NCI-H345 (cell line): ENCODE measurements around the gene ADPRS.

Experiments used
- DNase-seq: peaks from one replicate; lab custom pipeline; 2025; lab: John Stamatoyannopoulos, UW

Gene ADPRS, protein sequence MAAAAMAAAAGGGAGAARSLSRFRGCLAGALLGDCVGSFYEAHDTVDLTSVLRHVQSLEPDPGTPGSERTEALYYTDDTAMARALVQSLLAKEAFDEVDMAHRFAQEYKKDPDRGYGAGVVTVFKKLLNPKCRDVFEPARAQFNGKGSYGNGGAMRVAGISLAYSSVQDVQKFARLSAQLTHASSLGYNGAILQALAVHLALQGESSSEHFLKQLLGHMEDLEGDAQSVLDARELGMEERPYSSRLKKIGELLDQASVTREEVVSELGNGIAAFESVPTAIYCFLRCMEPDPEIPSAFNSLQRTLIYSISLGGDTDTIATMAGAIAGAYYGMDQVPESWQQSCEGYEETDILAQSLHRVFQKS

DNA sequence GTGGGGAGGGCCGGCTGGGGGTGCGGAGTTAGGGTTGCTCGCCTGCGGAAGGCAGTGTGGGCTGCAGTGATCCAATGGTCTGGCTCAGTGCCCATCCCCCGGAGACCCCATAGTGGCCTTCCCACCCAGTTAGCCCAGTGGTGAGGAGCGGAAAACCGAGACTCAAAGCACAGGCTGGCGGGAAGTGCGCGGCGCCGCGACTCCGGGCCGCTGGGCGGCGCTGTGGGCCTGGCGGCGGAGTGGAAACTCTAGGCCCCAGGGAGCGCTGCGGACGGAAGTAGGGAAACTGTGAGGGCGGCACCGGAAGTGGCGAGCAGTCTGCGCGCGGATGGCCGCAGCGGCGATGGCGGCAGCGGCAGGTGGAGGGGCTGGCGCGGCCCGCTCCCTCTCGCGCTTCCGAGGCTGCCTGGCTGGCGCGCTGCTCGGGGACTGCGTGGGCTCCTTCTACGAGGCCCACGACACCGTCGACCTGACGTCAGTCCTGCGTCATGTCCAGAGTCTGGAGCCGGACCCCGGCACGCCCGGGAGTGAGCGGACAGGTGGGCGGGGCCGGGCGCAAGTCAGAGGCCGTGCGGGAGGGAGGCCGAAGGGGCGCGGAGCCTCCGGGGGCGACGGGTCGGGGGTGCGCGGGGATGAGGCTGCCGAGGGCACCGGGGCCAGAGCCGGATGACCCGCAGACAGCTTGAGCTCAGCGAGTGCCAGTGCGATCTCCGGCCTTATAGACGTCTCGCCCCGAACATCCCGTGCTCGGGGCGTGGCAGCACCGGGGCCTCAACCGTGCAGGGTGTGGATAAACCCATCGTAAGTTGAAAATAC, at the start of gene ADPRS:
Gene ADPRS (plus strand): TSS at position 316 of the 816 bp plus-strand sequence. CDS start 13 bp downstream, at position 329.
- DNase-seq = peak; percentile 90

DNA sequence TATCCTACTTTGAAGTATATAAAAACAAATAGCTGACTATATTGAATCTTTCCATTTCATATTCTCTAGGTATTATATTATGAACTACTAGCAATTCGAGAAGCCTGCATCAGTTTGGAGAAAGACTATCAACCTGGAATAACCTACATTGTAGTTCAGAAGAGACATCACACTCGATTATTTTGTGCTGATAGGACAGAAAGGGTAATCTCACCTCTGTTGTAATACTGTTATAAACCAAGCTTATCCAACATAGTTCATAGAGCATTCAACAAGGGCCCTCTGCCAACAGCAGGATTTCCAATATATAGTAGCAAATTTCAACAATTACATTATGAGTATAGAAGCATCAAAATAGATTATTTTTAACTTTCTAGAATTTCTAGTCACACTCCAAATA, 48.5 kb upstream of the ADPRS start:
- DNase-seq = no peak

DNA sequence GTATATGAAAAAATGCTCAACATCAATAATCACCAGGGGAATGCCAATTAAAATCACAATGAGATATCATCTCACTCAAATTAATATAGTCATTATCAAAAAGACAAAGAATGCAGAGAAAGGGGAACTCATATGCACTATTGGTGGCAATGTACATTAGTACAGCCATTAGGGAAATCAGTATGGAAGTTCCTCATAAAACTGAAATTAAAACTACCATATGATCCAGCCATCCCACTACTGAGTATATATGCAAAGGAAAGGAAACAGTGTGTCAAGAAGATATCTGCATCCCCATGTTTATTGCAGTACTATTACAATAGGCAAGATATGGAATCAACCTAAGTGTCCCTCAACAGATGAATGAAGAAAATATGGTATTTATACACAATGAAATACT, 36.9 kb upstream of the ADPRS start:
- DNase-seq = no peak

DNA sequence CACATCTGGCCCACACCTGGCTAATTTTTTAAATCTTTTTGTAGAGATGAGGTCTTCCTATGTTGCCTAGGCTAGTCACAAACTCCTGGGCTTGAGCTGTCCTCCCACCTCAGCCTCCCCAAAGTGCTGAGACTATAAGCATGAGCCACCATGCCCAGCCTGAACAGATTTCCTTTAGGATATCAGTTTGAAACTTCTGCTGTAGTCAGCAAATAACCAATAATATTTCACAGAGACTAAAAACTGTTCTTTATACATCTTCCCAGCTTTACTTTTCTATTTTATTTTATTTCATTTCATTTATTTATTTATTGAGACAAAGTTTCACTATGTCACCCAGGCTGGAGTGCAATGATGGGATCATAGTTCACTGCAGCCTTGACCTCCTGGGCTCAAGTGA, 34.7 kb upstream of the ADPRS start:
- no peak for DNase-seq

DNA sequence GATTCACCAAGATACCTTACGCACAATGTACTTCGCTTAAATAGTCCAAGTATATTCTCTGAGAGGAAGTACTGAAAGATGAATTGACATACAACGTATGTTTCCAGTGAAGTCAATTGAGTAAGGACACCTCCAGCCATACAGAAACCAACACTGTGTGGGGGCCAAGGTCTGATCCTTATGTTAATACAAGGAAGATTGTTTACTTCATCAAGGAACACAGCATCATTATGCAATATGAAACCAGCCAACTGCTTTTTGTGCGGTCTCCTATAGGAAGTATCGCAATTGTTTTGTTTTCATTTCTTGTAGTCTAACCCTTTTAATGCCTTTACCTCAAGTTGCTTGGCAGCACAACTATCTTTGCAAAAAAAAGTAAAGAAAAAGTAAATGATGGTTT, 33.0 kb upstream of the ADPRS start:
- DNase-seq = no peak

DNA sequence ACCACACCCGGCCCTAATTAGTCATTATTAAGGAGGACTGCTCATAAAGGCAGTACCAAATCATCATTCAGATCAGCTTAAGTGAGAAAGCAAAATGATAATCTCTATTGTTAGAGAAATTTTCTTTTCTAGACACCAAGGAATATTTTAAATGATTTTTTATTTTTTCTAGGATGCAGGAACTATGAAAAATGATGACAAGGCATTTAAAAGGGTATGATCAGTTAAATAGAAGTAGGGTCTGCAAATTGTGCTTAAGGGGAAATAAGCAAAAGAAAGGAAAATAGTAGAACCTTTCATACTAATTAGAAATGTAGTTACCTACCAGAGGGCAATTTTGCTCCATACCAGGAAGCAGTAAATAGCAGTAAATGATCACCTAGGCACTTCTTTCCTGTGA, 26.4 kb upstream of the ADPRS start:
- no peak for DNase-seq

DNA sequence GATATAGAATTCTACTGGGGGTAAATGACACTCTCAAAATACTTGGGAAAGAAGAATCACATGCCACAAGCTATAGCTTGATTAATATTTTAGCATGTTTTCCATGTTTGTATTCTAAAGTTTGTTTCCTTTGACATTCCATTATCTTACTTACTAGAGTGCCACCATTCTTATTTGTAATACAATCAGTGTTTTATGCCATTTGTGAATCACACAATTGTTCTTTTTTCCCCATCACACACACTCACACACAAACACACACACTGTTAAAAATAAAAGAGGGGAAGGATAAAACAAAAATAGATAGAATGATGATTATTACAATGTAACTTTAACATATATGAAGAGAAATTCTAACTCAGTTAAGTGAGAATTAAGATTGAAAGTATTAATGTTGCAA, 20.8 kb upstream of the ADPRS start:
- no peak for DNase-seq

DNA sequence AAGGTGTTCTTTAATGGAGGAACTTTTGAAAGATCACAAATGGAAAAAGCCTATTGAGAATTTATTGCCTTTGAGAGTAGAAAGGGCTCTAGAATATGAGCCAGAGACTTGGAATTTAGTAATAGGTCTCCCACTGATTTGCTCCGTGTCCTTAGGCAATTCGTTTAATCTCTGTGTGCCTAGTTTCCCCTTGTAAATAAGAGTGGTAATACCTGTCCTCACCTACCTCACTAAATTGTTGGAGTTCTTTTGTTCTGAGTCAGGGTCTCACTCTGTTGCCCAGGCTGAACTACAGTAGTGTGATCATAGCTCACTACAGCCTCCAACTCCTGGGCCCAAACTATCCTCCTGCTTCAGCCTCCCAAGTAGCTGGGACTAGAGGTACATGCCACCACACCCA, 19.8 kb upstream of the ADPRS start:
- DNase-seq = no peak

DNA sequence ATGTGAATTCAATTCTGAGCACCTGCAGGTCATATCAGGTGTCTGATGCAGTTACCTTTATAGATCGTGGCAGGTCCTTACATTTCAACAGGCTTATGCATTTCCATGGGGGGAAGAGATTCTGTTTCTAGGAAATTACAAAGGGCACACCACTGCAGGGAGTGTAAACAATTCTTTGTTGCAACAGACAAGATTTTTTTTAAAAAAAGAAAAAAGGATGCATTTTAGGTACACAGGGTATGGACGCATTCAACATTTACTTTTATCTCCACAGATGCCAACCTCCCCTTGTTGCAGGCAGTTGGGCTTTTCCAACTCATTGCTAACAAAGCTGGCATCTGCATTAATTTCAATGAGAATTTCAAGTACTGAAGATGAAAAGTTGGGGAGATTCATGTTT, 18.3 kb upstream of the ADPRS start:
- peak; percentile 29 for DNase-seq

DNA sequence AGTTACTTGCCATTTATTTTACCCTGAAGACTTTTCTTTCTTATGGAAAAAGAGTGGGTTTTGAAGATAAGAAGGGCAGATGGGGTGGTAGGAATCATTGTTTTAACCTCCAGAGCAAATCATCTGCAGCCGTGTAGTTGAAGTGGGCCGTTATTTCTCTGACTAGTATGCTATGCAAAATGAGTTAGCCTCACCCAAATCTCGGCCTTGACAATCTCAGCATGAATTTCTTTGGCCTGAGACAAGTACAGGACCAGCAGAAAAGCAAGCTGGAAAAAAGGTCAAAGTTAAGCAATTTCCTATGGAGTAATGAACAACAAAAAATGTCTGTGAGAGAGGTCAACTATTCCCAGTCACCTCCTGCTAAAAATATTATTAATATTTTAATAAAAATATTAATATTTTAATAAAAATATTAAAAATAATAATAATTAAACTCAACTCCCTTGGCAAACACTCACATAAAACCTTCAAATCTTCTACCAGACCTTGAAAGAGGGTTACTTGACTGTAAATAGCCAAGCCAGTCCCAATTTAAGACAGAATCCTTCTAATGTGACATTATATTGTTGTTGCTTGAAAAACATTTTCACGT, 11.6 kb upstream of the ADPRS start:
- no peak for DNase-seq

DNA sequence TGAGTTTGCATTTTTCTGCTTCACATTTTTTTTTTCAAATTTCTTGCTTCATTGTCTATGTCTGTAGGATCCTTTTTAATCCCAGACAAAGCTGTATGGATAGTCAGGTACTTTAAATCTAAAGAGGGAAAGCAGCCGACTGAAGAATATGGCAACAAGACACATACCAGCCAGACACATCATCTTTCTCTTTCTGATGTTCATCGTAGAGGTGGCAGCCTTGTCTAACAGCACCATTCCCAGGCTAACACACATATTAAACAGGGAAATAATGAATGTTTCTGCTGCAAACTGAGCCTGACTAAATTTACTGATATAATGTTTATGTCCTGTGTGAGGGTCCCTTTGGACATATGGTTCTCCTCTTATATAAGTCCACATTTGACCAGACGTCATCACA, 8.5 kb upstream of the ADPRS start:
- no peak for DNase-seq

DNA sequence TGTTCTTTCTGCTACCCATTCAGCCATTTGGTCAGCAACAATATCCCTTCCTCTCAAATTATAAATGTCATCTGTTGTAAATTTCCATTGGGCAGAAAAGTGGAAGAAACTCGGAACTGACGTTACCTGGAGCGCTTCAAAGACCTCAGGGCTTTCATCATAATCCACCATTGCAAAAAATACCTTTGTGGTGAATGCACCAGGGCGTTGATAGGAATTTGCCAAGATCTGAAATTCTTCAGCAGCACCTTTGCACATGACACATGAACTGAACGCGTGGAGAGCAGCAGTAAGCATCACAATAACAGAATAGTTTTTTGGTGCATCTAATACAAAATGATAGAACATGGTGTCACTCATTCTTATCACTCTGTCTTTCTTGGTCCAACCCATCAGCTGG, 7.9 kb upstream of the ADPRS start:
- DNase-seq = no peak

DNA sequence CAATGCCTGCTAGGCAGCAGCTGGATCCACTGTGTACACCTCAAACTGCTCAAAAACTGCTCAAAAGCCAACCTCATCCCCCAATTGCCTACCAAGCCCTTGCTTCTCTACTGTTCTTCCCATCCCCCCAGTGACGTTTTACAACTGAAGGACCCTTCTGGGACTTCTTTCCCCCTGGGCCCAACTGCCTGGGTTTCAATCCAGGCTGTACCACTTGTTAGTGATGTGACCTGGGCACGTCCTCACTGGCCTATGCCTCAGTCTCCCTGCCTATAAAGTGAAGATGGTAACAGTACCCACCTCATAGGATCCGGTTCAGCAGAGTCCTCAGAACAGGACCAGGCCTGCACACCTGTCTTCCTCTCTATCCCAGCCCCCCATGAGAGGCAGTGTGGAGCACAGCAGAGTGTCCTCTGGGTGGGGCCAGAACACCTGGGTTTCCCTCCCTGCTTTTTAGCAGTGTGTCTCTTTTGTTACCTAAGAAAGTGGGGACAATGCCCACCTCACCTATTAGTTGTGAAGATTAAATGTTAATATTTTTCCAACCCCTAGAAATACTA, 6.7 kb upstream of the ADPRS start:
- no peak for DNase-seq

DNA sequence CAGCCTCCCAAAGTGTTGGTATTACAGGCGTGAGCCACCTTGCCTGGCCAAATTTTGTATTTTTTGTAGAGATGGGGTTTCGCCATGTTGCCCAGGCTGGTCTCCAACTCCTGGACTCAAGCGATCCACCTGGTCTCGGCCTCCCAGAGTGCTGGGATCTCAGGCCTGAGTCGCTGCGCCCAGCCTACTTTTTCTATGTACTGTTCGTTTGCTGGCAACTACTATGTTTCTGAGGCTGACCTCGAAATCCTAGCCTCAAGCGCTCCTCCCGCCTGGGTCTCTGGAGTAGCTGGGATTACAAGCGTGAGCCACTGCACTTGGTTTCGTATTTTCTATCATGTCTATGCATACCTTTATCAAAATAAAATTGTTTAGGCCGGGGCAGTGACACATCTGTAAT, 5.5 kb upstream of the ADPRS start:
- no peak for DNase-seq

DNA sequence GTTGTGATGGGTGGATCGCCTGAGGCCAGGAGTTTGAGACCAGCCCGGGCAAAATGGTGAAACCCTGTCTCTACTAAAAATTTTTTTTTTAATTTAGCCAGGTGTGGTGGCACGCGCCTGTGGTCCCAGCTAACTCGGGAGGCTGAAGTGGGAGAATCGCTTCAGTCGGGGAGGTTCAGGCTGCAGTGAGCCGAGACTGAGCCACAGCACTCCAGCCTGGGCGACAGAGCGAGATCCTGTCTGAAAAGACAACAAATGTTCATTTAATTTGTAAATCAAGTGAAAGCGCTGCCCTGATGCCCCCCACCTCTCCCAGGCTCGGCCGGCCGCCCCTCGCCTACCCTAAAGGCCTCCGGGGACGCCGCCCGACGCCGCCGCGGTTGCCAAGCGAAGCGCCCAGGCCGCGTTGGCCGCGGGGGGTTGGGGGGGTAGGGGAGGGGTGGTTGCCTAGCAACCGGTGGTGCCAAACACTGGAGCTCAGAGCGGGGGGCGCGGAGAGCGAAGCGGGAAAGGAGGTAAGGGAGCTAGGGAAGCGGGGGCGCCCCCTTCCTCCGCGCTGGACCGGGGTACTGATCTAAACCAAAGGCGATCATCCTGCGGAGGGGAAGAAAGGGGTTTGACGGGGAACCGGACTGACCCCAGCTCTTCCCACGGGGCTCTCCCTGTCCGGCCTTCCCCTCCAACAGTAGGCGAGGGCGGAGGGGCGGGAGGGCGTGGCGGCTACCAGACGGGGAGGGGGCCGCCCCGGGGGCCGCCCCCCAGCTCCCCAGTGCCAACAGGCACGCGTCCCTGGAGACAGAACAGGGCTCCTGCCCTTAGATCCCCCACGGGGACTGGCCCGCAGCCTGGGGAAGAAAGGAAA, 4.8 kb upstream of the ADPRS start, which contains the start of gene TEKT2:
Gene TEKT2 (plus strand): TSS at position 460 of the 862 bp plus-strand sequence. CDS start 828 bp downstream, outside the sequence.
- DNase-seq = peak; percentile 80

DNA sequence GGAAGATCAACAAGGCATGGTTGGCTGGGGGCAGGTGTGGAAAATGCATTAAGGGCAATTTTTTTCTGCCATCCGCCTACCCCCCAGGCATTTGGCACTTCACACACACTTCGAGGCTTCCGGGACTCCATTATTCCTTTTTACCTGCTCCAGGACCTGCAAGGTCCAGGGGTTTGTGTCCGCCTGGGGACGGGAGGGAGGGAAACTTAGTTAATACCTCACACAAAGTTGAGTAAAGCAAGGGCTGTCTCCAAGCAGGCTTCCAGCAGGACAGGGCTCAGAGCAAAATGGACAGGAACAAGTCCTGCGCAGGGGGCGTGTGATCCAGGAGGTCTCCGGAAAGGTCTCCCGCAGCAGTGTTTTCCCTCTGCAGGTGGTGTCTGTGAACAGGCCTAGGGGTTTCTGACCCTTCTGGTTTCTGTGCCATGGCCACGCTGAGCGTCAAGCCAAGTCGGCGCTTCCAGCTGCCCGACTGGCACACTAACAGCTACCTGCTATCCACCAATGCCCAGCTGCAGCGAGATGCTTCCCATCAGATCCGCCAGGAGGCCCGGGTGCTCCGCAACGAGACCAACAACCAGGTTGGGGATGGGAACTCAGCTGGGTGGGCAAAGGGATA, 4.1 kb upstream of the ADPRS start:
- DNase-seq = no peak

DNA sequence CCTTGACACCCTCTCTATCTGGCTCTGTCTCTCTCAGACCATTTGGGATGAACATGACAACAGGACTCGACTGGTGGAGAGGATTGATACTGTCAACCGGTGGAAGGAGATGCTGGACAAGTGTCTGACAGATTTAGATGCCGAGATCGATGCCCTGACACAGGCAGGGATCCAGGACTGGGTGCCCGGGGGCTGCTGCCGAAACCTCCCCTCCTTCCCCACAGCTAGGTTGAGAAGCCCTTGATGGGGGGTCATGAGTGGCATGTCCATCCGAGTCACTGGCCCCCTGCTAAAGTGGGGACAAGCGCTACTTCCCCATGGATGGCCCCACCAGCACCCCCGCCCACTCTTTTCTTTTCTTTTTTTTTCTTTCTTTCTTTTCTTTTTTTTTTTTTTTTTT, 3.6 kb upstream of the ADPRS start:
- no peak for DNase-seq

DNA sequence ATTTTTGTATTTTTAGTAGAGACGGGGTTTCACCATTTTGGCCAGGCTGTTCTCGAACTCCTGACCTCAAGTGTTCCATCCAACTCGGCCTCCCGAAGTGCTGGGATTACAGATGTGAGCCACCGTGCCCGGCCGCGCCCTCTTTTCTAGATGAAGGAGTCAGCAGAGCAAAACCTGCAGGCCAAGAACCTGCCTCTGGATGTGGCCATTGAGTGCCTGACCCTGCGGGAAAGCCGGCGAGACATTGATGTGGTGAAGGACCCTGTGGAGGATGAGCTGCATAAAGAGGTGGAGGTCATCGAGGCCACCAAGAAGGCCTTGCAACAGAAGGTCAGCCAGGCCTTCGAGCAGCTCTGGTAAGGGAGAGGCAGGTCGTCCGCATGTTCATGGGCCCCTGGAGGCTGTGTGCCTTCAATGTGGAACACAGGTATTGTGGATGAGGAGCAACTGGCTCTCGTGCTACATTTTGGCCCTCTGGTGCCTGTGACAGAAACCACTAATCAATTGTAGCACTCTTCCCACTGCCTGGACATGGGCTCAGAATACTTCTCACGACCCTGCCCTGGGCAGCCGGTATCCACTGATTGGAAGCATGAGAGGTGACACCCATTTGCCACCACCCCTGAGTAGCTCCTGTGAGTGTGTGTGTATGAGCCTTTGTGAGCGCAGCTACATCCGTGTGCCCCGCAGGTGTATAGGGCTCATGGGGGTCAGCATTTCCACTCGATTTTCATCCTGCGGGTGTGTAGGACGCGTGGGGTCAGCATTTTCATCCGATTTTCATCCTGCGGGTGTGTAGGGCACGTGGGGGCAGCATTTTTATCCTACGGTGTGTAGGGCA, 2.8 kb upstream of the ADPRS start:
- no peak for DNase-seq

DNA sequence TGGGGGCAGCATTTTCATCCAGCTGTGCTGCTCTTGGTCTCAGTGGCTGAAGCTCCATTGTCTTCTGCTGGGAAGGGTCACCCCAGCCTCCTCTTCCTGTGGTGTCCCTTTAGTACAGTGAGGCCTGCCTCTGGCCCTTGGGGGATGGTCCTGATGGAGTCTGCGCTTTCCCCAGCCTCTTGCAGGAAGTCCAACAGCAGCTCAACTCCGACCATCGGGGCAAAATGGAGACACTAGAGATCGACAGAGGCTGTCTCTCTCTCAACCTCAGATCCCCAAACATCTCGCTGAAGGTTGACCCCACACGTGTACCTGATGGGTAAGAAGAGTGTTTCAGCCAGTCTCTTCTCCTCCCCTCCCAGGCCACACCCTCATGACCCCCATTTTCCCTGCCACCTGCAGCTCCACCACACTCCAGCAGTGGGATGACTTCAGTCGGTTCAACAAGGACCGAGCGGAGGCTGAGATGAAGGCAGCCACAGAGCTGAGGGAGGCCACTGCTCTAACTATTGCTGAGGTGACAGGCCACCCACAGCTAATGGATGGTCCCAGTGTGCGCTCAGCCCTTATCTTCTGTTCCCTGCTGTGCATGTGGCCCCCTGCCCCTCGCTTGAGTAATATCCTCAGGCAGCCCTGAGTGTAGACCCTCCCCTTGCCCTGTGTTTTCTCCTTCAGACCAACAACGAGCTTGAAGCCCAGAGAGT, 2.0 kb upstream of the ADPRS start:
- DNase-seq = no peak
